NCI-H69 (cell line): Measurements from ENCODE around the gene LAIR2.
"Not testable (repeated sequence)": the region's sequence is repeated elsewhere in the genome, so short reads cannot be mapped to it uniquely, and the experiment has no call there.

Experiments used
- DNase-seq: peaks from one replicate; lab custom pipeline; 2025; lab: John Stamatoyannopoulos, UW

LAIR2 gene

DNA sequence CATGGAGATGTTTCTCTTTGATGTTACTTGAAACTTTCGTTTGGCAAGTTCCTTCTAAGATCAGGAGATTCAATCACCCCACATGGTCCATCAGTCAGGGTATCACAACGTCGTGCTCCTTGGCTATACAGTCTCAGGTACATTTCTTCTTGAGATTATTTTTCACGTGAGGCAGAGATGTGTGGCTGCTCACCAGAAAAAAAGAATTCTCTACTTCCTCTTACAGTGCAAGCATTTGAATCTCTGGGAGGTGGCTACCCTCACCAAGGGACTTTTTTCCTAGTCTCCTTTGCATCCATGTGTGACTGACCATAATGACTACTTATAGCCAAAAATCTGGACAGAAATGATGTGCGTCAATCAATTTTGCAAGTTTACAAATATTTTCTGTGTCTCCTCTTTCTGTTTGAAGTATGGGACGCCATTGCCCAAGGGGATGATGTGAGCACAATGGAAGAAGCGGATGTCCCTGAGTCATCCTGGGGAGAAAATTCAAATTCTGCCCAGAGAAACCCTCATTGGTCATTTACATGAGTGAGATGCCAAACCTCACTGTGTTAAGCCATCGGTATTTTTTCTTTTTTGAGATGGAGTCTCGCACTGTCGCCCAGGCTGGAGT, 8.6 kb upstream of the LAIR2 start:
- DNase-seq = no peak

DNA sequence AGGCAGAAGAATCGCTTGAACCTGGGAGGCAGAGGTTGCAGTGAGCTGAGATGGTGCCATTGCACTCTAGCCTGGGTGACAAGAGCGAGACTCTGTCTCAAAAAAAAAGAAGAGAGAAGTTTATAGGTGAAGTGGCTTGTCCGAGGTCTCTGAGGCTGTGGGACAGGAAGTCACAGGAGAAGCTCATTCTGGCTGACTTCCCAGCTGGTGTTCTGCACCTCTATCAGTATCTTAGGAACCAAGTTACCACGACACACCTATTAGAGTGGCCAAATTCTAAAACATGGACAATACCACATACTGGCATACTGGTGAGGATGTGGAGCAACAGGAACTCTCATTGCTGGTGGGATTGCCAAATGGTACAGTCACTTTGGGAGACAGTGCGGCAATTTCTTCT, 7.3 kb upstream of the LAIR2 start:
- not testable (repeated sequence) for DNase-seq

DNA sequence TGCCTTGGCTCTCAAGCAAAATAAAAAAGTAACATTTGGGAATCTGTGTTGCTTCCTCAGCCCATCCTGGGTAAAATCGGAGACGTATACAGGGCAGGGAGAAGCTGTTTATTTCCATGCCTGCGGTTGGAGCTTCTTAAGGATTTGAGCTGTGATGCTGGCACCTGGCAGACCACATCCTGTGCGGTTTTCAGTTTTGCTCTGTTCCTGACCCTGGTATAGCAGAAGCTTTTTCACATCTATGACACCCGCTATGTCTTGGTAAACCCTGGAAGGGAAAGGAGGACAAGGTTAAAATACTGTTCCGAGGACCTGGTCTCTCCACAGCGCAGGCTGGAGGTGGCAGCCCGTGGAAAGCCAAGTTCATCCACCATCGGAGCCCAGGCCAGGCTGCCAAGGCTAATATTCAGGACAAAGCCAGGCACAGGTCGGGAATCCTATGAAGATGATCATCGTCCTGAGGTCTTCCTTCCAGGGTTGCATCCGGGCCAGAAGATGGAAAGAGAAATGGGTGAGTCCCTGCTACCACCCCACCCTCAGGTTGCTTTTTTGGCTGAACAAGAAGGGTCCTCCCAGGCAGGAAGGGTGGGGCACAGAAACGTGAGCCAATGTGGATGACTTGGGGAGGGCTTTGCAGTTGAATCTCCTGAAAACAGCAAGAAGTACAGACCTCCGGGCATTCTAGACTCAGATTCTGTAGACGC, 4.7 kb upstream of the LAIR2 start:
- DNase-seq = not testable (repeated sequence)

DNA sequence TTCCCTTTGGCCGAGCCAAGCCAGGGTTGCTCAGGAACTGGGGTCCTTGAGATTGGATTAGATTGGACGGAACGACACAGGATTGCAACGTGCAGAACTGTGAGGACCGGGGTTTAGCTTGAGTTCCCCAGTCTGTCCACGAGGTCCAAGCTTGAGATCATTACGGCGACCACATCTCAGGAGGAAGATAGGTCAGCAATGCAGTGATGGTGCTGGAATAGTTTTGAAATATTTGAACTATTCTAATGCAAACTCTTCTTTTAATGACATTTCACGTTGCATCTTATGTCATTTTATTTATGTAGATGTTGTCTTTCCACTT, 4.2 kb upstream of the LAIR2 start:
- not testable (repeated sequence) for DNase-seq

DNA sequence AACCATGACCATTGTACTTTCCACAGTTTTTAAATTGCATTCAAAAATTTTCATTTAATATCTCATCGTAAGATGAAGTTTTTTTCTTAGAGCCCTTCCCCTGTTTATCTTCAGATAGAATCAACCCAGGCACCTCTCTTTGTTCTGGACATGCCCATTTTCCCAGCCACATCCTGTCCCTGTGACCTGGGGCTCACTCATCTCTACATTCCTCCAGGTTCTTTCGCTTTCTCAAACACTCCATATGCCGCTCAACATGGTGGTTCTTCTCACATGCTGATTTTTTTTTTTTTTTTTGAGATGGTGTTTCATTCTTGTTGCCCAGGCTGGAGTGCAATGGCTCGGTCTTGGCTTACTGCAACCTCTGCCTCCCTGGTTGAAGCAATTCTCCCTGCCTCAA, 2.9 kb downstream of the LAIR2 start:
- DNase-seq = not testable (repeated sequence)

DNA sequence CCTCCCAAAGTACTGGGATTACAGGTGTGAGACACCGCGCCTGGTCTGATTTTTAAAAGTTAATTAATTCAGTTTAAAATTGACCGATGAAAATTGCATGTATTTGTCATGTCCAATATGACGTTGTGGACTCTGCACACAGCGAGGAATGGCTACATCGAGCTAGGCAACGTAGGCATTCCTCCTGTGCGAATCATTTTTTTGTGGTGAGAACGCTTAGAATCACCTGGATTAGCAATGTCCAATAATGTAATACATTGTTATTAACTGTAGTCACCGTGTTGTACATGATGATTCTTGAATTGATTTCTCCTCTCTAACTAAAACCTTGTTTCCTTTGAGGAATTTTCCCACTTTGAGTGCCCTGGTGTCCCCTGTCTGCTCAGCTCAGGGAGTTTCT, 3.4 kb downstream of the LAIR2 start:
- no peak for DNase-seq

DNA sequence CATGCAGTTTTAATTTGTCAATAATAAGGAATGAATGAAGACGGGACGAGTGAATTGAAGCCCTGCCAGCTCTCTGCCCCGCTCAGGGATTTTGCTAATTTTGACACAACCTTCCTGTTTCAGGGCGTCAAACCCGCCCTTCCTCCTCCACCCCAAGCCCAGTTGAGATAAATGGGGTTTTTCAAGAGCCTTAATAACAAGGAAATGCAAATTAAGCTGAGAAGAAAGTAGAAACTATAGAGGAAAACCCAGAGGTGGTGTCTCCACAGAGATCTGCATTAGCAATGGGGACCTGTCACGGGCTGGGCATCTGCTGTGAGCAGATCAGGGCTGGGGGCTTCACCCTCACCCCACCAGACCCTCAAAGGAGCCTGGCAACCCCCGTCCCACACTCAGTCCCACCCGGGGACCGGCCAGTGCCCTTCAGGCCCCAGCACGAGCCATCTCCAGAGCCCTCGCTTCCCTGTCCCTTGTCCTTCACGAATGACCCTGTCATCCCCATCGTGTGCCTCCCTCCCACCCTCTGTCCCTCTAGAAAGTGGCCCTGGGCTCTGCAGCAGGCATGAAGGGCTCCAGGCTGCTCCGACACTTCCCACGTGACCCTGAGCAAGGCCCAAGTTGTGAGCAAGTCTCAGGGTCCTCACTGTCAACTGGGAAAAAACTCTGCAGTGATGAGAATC, 4.5 kb downstream of the LAIR2 start:
- not testable (repeated sequence) for DNase-seq

DNA sequence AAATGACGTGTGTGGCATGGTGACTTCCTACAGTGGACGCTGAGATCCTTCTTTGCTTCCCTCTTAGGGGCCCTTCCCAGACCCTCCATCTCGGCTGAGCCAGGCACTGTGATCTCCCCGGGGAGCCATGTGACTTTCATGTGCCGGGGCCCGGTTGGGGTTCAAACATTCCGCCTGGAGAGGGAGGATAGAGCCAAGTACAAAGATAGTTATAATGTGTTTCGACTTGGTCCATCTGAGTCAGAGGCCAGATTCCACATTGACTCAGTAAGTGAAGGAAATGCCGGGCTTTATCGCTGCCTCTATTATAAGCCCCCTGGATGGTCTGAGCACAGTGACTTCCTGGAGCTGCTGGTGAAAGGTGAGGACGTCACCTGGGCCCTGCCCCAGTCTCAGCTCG, 5.2 kb downstream of the LAIR2 start:
- DNase-seq = no peak

DNA sequence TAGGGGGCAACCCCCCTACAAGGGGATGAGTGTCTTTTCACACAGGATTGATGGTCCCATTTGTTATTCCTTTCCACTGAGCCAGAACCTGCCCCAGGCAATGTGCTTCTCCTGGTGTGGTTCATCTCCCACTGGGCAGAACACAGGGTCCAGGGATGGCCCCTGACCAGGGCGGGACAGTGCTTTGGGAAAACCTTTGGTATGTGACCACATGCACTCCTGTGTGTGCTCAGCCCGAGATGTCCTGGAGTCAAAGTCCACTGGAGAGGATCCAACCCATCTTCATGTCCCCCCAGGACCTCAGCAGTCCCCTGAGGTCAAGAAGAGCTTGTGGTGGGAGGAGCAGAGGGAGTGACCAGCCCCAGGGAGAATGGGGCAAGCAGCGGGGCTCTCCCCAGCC, 5.9 kb downstream of the LAIR2 start:
- not testable (repeated sequence) for DNase-seq

DNA sequence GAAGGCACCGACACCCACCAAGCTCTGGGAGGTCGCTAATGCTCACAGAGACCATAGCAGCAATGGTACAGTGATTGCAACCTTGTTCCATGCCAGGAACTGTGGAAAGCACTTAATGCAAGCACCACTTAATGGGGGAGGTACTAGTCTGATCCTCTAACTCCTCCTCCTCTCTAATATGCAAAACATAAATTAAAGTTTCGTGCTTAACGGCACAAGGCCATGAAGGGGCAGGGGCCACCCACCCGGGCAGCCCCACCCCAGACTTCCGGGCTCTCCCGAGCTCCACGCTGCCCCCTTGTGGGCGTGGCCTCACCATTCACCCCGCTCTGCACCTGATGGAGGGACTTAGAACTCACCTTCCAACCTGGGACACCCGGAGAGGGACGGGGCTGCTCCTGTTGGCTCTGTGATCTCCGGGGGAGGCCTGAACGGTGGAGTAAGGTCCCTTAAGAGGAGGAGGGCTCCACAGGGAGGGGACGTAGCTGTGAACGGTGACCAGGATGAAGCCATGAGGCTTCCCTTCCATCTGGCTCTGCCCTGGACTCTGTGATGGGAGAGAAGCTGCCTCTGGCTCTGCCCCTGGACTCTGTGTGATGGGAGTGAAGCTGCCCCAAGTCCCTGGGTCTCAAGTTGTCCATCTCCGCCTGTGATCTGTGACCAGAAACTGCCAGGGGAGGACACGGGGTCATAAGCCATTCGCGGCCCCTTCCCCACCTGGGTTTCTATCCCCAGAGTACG, 6.7 kb downstream of the LAIR2 start:
- DNase-seq = not testable (repeated sequence)

DNA sequence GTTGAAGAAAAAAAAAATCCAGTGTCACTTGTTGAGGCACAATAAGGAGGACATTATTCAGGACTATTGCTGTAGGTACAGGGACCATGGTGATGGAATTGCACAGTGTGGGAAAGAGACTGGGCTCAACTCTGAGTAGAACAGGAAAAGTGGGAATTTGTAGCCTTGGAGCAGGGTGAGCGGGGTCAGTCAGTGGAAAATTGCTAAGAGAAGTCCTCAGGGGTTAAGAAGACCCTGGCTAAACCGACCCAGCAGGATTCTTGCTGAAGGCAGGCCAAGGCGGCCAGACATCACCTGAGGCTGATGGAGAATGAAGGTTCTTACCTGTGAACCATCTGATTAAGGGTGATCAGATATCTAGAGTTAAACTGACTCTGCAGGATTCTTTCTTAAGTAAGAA, 12.5 kb downstream of the LAIR2 start:
- no peak for DNase-seq

DNA sequence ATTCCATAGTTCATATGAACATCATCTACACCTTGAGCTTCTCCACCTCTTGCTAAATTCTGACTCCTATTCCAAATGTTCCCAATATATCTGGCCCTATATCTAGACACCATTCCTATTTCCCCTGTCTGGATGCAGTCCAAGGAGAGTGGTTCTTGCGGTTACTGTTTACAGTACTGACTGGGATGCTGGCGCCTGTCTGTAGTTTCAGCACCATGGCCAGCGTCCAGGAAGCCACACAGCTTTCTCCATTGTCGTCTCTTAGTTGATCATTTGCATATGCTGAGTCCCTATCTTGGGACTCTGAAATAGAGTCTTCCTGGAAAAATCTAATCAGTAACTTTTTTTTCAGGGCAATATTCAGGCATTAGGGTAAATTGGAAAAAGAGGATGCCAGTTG, 14.9 kb downstream of the LAIR2 start:
- no peak for DNase-seq

DNA sequence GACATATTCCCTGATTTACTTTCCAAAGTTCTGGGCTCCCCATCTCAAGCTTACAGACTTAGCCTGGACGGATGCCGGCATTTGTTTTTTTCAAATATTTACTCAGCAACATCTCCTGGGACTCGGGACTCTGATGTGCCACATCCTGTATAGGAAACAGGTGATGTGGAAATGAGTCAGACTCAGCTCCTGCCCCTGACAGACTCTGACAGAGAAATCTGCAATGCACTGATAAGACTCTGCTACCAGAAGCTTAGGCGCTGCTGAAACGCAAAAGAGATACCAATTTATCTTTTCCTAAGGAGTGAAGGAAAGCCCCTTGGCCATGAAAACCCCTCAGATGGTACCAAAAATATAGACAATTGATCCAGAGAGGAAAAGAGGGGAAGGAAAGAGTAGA, 16.2 kb downstream of the LAIR2 start:
- DNase-seq = peak; percentile 26

DNA sequence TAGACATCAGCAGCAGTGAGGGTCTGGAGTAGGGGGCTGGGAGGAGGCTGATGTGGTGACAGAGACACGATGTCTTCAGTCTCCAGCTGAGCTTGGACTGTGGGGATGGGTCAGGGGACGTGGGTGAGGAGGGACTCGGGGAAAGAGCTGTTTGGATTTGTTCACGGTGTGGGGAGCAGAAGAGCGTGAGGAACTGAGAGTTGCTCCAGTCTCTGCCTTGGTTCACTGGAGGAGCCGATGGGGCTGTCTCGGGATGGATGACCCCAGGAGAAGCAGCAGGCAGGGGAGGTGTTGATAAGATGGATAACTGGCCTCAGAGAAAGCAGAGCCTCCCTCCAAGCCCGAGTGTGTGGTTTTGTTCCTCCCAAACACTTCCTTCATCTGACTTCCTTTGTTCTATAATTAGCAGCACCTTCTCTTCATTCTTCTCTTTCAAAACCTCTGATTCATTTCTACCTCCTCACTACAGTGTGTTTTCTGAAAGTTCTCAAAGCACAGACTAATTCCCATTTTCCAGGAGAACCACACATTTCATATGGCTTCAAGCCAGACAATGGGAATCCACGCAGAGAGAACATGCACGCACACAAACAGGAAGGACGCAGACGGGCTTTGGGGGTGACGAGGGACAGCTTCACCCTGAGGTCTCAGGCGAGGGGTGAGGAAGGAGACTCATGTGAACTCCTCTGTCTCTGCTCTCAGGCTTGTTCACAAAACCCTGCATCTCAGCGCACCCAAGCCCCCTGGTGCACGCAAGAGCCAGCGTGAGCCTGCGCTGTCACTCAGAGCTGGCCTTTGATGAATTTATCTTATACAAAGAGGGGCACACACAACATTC, 18.6 kb downstream of the LAIR2 start:
- DNase-seq = no peak

DNA sequence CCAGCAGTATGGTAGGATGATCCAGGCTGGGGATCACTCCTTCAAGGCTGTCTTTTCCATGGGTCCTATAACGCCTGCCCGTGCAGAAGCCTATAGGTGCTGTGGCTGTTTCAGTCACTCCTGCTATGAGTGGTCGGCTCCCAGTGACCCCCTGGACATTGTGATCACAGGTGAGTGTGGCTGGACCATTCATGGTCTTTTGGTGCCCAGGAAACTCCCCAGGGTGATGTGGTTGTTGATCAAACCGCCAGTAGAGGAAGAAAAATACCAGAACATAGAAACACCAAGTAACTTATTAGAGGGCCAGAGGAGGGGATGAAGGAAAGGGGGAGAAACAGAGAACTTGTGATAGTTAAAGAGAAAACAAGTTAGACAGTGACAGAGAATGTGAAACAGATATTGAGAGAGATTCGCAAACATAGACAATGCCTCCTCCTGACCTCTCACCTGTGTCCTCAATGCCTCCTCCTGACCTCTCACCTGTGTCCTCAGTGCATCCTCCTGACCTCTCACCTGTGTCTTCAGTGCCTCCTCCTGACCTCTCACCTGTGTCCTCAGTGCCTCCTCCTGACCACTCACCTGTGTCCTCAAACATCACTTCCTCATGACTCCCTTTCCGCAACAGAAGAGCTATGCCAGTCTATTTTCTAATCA, 19.4 kb downstream of the LAIR2 start:
- no peak for DNase-seq

DNA sequence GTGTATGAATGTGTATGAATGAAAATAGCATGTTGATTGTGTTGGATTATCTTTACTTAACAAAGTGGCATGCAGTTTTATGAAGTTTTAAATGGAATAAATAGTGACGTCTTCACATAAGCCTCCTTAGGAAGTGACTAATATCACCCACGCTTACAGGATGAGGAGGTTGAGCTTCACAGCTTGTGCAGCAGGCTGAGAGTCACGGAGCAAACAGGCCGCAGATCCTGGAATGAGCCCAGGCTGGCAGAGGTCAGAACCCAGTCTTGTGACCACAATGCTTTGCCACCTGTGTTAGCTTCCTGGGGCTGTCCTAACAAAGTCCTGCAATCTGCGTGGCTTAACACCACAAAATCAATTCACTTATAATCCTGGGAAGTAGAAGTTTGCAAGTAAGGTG, 20.8 kb downstream of the LAIR2 start:
- DNase-seq = no peak

DNA sequence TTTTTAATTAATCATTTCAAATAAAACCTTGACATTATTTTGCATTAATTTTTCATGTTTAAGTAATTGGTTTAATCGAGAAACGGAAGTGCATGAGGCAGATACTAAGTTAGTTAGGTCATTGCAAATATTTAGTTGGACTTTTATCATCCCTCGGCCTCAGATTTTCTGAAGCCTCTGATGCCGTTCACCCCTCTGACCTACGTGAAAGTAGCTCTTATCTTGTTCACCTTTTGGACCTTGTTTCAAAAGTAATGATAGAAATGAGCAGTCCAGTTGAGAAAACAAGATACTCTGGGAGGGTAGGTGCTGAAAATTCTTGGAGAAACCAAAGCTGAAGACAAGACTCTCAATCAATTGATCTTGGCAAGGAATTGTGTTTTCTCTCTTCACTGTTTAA, 23.0 kb downstream of the LAIR2 start:
- no peak for DNase-seq

DNA sequence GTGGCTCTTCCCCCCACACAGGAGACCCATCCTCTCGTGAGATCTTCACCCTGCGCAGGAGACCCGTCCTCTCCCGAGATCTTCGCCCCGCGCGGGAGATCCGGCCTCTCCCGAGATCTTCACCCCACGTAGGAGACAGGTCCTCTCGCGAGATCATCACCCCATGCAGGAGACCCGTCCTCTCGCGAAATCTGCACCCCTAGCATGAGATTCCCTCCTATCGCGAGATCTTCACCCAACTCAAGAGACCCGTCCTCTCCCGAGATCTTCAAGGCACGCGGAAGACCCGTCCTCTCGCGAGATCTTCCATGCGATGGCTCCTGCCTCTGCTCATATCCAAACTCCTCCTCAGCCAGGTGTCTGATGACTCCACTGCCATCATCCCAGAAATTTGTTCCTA, 24.3 kb downstream of the LAIR2 start:
- no peak for DNase-seq

DNA sequence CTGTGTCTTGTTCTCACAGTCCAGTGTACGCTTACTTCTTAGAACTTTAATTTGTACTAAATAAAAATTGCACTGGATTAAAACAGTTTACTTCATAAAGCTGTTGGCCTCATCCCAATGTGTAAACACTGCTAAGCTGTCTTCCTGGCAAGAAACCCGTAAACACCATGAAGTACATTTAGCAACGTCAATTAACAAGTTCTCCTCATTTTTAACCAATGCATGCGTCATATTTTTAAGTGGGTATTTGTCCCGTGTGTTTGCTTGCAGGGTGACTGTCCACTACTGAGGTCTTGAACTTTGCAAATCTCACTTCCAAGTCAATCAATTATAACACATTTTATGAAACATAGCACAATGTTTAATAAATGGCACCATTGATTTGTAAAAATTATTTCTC, 28.2 kb downstream of the LAIR2 start:
- no peak for DNase-seq

DNA sequence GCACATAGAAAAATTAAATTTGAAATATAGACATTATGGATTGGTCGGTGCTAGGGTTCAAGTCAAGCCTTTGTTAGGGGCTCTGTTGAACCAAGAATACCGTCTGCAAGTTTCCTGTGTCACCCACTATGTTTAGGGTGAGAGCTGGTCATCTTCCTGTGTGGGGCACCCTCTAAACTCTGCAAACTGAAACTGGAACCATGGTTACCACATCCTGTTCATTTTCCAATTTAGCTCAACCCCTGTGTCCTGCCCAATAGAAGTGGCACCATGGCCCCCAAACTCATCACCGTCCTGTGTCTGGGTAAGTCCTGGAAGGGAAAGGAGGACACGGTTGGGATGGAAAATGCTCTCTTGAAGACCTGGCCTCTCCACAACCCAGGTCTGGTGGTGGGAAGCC, 29.9 kb downstream of the LAIR2 start:
- no peak for DNase-seq

DNA sequence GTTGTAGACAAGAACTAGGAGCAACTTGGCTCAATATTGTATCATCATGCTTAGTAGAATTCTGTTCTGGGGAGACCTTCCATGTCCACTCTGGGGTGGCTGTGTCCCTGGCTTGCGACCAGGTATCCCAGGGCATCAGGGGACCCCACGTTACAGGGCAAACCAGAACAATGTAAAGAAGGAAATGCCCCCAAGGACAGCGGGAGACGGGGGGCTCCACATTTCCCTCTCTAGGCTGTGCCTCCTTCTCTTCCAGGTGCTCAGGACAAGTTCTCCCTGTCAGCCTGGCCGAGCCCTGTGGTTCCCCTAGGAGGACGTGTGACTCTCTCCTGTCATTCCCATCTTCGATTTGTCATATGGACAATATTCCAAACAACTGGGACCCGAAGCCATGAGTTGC, 30.8 kb downstream of the LAIR2 start:
- no peak for DNase-seq

DNA sequence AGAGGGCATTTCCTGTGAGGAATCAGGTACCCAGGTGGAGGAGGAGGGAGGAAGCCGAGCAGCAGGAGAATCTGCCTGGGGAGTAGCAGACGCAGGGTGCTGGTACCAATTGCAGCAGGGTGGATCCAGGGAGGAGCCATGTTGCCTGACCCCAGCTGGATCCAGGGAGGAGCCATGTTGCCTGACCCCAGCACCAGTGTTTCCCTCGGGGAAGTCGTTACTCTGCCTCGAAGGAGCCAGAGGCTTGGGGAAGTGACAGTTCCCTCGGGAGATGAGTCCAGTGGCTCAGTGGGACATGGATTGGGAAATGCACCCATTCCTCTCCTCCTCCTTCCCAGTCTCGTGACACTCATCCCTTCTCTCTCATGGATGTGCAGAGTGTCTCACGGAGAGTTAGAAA, 31.5 kb downstream of the LAIR2 start:
- no peak for DNase-seq
